ENCODE measurements around the gene MYRFL.

DNA sequence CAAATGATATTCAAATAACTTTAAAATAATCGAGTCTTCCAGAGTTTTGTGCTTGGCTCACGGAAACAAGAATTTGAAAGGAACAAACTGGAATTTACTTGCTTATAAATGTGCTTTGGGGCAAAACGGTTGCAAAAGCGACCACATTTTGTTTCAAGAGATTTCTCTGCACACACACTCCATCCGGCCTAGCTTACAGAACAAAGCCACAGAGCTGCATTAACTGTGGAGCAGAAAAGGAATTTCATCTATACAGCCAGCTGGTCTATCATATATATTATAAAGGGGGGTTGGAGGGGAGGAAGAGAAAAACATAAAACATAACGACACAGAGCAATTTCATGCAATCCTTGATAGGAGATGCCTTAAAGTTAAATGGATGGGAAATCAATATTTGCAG, 153.0 kb downstream of the MYRFL start:
- TF ChIP-seq, protein P1, sequence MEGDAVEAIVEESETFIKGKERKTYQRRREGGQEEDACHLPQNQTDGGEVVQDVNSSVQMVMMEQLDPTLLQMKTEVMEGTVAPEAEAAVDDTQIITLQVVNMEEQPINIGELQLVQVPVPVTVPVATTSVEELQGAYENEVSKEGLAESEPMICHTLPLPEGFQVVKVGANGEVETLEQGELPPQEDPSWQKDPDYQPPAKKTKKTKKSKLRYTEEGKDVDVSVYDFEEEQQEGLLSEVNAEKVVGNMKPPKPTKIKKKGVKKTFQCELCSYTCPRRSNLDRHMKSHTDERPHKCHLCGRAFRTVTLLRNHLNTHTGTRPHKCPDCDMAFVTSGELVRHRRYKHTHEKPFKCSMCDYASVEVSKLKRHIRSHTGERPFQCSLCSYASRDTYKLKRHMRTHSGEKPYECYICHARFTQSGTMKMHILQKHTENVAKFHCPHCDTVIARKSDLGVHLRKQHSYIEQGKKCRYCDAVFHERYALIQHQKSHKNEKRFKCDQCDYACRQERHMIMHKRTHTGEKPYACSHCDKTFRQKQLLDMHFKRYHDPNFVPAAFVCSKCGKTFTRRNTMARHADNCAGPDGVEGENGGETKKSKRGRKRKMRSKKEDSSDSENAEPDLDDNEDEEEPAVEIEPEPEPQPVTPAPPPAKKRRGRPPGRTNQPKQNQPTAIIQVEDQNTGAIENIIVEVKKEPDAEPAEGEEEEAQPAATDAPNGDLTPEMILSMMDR (conservative IDR thresholded peaks at IDR 0.05; ENCODE audit: low read length), result no peak
- no peak for TF ChIP-seq EZH2phosphoT487 (IDR thresholded peaks at IDR 0.05; ENCODE audit: borderline replicate concordance)
